Measurements from ENCODE around the gene ZNF92. TPM values are rescaled to one million over a fixed set of nuclear protein-coding genes. Genes with fewer than 3 reads are reported as not detected.
"Not testable (repeated sequence)": the region's sequence is repeated elsewhere in the genome, so short reads cannot be mapped to it uniquely, and the experiment has no call there.

ZNF92 gene
- total RNA-seq: 10 to 100 TPM; 32.0 to 33.7 TPM
- polyA plus RNA-seq: 10 to 100 TPM in 2 of 3 donors, 1 to 10 TPM in 1; 7.1 to 15.9 (median 13.2) TPM
- total RNA-seq: 24.8 to 56.3 (median 35.3) reads per million in 6 experiments

DNA sequence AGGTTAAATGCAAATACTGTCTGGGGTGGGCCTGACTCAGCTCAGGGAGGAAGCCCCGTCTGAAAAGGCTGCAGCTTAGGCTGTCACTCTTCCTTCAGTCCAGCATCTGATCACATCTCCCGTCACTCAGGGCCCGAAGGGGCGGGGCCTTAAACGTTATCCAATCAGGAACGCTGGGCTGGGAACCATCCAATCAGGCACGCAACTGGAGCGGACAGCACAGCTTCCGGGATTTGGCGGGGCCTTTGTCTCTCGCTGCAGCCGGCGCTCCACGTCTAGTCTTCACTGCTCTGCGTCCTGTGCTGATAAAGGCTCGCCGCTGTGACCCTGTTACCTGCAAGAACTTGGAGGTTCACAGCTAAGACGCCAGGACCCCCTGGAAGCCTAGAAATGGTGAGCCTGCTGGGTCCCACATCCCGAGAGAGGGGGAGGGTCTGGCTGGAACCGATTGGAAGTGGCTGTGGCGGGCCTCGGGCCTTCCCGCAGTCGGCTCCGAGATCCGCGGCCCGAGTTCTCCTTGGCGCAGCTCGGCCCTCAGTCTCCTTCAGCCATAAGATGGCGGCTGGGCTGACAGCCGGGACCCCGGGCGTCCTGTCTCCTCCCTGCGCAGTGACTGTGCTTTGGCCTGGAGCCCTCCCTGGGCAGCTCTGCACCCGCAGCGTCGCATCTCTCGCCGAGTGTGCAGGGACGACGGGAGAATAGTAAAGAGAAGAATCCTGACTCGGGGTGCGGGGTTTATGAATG, at the start of gene ZNF92:
ZNF92 (plus strand) TSS at position 248 of the 744 bp plus-strand sequence; CDS start at position 391, 143 bp downstream.
- H3K4me1 Mint-ChIP-seq: peaks cover 15 to 49% (median 44%) of the 10 kb centered on the region in 4 donors
- H3K36me3 Mint-ChIP-seq: peaks cover 0 to 25% (median 22%) of the 10 kb centered on the region in 3 donors
- peaks cover 0 to 7% (median 0%) of the 10 kb centered on the region in 9 donors for H3K9me3 Mint-ChIP-seq
- peak within 1 kb of the TSS; percentile 86 to 97 (median 95) for H3K27ac Mint-ChIP-seq
- POLR2A ChIA-PET: interaction anchor here (0.8 to 1.8 kb wide), 12 partner anchors 8 to 1928 kb away, joined by 3 to 17 read pairs (median 4); partner anchors contain the start of genes ERV3-1, ZNF138, ZNF273 and ZNF736
- ATAC-seq: peak; percentile 97
- peak; percentile 81 to 97 (median 94) for DNase-seq
- no peaks in the 10 kb centered on the region for H3K27me3 Mint-ChIP-seq
- peak within 1 kb of the TSS; percentile 93 to 99 (median 96) for H3K4me3 Mint-ChIP-seq

DNA sequence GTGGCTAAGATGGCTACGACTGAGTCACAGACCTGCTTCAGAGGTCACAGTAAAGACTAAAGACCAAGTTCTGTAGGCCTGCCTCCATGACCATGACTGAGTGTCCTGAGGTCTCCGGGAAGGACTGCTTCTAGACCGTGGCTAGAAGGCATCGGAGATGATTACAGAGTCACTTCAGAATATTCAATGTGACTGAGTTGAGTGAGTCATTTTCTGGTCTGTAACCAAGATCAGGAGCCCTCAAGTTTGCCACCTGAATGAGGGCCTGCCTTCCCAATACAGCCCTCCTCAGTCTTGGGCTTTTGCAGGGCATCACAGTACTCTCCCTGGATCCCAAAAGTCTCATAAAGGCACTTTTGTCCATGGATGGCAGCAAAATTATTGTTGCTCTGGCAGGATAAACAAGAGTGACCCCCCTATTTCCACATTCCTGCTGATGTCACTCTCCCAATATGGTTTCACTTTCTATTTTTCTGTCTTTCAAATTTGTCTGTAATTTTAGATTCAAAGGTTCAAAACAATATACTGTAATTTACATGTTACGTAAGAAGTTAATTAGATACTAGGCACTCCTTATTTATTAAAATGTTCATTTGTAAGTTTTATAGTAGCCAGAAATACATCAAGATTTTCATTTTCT, 47.7 kb upstream of the ZNF92 start:
- Mint-ChIP-seq H3K4me1 (peaks cover 0 to 2% (median 0%) of the 10 kb centered on the region in 4 donors), H3K36me3 (peaks cover 0 to 2% (median 0%) of the 10 kb centered on the region in 3 donors), H3K27ac (no peak overlapping the region), H3K4me3 (no peak overlapping the region), H3K9me3 (no peaks in the 10 kb centered on the region), H3K27me3 (no peaks in the 10 kb centered on the region)
- POLR2A ChIA-PET: no interaction called here
- ATAC-seq (no peak), DNase-seq (no peak)

DNA sequence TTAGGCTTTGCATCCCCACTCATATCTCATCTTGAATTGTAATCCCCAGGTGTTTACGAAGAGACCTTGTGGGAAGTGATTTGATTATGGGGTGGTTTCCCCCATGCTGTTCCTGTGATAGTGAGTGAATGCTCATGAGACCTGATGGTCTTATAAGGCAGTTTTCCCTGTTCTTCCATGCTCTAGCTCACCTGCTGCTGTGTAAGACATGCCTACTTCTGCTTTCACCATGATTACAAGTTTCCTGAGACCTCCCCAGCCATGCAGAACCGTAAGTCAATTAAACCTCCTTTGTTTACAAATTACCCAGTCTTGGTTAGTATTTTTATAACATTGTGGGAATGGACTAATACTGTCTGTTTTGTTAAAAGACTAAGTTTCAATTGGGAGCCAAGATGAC, 35.3 kb upstream of the ZNF92 start:
- Mint-ChIP-seq H3K4me3 (no peak overlapping the region), H3K9me3 (peaks cover 0 to 4% (median 0%) of the 10 kb centered on the region in 9 donors), H3K4me1 (peaks cover 0 to 9% (median 0%) of the 10 kb centered on the region in 4 donors), H3K27me3 (peaks cover 0 to 8% (median 4%) of the 10 kb centered on the region in 5 donors), H3K27ac (no peak overlapping the region), H3K36me3 (peaks cover 0 to 5% (median 0%) of the 10 kb centered on the region in 3 donors)
- no peak for DNase-seq
- POLR2A ChIA-PET: no interaction called here
- ATAC-seq: no peak

DNA sequence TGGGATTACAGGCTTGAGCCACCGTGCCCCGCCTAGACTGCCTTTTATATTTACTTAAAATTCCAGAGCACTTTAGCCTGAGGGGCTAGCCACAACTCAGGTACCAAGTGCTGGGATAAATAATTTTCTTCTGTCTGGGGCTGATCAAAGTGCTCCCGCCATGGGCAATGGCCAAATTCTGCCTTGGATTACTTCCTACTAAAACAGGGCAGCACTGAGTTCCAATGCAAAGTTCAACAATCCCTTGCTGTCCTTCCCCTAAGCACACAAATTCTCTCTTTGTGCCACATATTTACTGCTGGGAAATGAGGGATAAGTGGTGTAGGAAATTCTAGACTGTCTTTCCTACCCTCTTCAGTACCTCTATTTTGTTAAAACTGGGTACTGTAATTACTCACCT, 34.4 kb upstream of the ZNF92 start:
- POLR2A ChIA-PET: no interaction called here
- Mint-ChIP-seq H3K27me3 (peaks cover 0 to 8% (median 4%) of the 10 kb centered on the region in 5 donors), H3K27ac (no peak overlapping the region), H3K9me3 (peaks cover 0 to 4% (median 0%) of the 10 kb centered on the region in 9 donors), H3K4me3 (no peak overlapping the region), H3K36me3 (peaks cover 0 to 5% (median 0%) of the 10 kb centered on the region in 3 donors), H3K4me1 (peaks cover 0 to 9% (median 0%) of the 10 kb centered on the region in 4 donors)
- DNase-seq (no peak), ATAC-seq (no peak)

DNA sequence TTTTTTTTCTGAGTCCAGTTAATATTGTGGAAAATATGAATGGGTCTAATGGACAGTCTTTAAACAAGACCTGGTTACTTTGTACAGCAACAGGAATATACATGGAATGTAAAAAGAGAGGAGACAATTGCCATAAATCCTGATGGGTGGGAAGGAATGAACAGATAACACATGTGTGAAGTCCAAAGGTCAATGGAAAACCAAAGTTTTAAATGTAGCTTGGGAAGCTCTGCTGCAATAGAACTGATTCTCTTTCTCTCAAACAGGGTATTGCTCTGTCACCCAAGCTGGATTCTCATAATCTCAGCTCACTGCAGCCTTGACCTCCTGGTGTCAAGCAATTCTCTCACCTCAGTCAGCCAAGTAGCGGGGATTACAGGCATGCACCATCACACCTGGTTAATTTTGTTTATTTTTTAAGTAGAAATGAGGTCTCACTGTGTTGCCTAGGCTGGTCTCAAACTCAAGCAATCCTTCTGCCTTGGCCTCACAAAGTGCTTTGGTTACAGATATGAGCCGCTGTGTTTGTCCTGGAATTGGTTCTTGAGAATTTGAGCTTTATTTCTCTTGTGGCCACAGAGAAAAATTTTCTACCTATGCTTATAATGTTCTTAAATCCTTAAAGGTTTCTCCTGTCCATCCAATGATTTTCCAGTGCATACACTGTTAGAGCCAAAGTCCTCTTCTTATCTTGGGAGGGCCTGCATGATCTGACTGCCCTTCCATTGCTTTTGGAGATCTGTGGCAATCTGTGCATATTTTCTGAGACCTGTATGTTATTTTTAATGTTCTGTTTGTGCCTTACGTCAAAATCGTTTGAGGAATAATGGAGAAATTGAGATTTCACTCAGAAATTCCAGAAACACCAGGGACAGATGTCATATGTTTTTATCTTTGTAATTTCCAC, 30.7 kb upstream of the ZNF92 start:
- DNase-seq (no peak), ATAC-seq (no peak)
- H3K36me3 Mint-ChIP-seq: peaks cover 0 to 5% (median 0%) of the 10 kb centered on the region in 3 donors
- no peak overlapping the region for H3K4me3 Mint-ChIP-seq
- H3K27ac Mint-ChIP-seq: no peak overlapping the region
- peaks cover 0 to 8% (median 0%) of the 10 kb centered on the region in 4 donors for H3K4me1 Mint-ChIP-seq
- POLR2A ChIA-PET: no interaction called here
- H3K9me3 Mint-ChIP-seq: peaks cover 0 to 8% (median 0%) of the 10 kb centered on the region in 9 donors
- peaks cover 0 to 8% (median 2%) of the 10 kb centered on the region in 5 donors for H3K27me3 Mint-ChIP-seq

DNA sequence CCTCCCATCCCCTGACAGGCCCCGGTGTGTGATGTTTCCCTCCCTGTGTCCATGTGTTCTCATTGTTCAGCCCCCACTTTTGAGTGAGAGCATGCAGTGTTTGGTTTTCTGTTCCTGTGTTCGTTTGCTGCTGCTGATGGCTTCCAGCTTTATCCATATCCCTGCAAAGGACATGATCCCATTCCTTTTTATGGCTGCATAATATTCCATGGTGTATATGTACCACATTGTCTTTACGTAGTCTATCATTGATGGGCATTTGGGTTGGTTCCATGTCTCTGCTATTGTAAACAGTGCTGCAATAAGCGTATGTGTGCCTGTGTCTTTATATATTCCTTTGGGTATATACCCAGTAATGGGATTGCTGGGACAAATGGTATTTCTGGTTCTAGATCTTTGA, 29.1 kb upstream of the ZNF92 start:
- H3K36me3 Mint-ChIP-seq, H3K9me3 Mint-ChIP-seq, H3K4me3 Mint-ChIP-seq, H3K4me1 Mint-ChIP-seq, POLR2A ChIA-PET, DNase-seq, ATAC-seq, H3K27ac Mint-ChIP-seq: not testable (repeated sequence)
- peaks cover 0 to 12% (median 2%) of the 10 kb centered on the region in 5 donors for H3K27me3 Mint-ChIP-seq

DNA sequence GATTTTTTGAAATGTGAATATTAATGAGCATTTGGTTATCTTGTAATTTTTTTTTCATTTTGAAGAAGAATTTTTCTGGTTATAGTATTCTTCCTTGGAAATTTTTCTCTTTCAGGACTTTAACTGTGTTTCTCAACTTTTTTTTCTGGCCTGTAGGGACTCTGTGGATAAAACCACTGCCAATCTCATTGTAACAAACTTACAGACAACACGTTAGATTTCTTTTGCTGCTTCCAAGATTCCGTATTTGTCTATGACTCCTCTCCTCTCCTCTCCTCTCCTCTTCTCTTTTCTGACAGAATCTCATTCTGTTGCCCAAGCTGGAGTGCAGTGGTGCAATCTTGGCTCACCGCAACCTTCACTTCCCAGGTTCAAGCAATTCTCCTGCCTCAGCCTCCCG, 19.4 kb upstream of the ZNF92 start:
- ATAC-seq (no peak), DNase-seq (no peak)
- Mint-ChIP-seq H3K4me1 (no peaks in the 10 kb centered on the region), H3K36me3 (peaks cover 0 to 2% (median 0%) of the 10 kb centered on the region in 3 donors), H3K9me3 (peaks cover 0 to 4% (median 0%) of the 10 kb centered on the region in 9 donors), H3K4me3 (no peak overlapping the region), H3K27ac (no peak overlapping the region), H3K27me3 (peaks cover 0 to 30% (median 12%) of the 10 kb centered on the region in 5 donors)
- POLR2A ChIA-PET: no interaction called here

DNA sequence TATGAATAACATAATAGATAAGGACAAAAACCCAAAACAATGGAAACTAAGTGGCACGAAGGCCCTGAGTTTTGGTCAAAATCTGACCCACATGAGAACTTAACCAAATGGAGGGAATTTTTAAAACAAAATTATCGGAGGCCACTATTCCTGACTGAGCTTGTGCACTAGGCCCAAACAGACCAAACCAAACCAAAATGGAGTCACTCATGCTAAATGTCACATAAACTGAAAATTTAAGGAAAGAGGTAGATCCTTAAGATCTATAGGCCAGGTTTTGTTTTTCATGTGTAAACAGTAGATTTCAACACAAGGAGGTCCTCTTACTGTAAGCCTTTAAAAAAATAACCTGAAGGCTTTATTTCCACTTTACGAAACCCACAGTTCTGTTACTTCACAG, 3.8 kb upstream of the ZNF92 start:
- Mint-ChIP-seq H3K27me3 (no peaks in the 10 kb centered on the region), H3K36me3 (no peaks in the 10 kb centered on the region), H3K9me3 (no peaks in the 10 kb centered on the region), H3K27ac (no peak overlapping the region), H3K4me1 (peaks cover 1 to 15% (median 14%) of the 10 kb centered on the region in 4 donors), H3K4me3 (no peak overlapping the region)
- POLR2A ChIA-PET: no interaction called here
- ATAC-seq (no peak), DNase-seq (no peak)

DNA sequence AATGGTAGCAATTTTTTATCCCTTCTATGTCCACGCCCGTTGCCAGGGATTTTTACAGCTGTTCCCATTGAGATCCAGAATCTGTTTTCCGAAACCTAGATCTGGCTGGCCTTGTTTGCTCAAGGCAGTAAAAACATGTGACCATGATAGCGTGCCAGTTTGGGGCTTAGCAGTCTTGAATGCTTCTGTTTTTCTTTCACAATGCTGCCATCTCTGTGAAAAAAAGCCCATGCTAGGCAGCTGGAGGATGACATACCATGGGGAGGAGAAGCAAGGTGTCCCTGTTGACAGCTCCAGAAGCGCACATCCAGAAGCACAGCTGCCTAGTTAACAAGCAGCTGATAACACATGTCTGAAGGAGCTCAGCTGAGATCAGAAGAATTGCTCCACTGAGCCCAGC, 2.2 kb upstream of the ZNF92 start:
- H3K27me3 Mint-ChIP-seq: no peaks in the 10 kb centered on the region
- no peak overlapping the region for H3K4me3 Mint-ChIP-seq
- POLR2A ChIA-PET: interaction anchor here (0.6 to 0.7 kb wide), 2 partner anchors 34 to 1473 kb away, joined by 4 read pairs; no protein-coding TSS in a partner anchor
- H3K27ac Mint-ChIP-seq: peak overlapping the region in 2 of 10 donors; percentile 15 to 32
- no peak for DNase-seq
- H3K9me3 Mint-ChIP-seq: no peaks in the 10 kb centered on the region
- no peak for ATAC-seq
- H3K4me1 Mint-ChIP-seq: peaks cover 5 to 31% (median 25%) of the 10 kb centered on the region in 4 donors
- peaks cover 0 to 5% (median 5%) of the 10 kb centered on the region in 3 donors for H3K36me3 Mint-ChIP-seq

DNA sequence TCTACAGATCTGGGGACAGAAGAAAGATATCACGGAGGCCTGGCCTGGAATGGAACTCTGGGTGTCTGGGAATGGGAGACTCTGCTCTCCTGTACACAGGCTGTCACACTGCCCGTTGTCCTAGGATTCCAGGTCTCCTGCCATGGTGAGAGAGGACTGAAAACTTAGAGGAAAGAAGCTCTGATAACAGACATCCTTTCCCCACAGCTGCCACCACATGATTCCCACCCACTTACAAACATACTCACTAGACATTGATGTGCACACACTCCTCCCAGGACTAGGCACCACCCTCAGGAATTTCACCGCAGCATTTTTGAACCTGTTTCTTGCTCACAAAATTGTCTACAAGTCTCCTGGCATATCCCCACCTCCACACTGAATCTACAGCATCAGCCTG, 5.7 kb downstream of the ZNF92 start:
- POLR2A ChIA-PET: interaction anchor here (0.6 kb wide), 1 partner anchor 94 kb away, joined by 4 read pairs; no protein-coding TSS in a partner anchor
- Mint-ChIP-seq H3K4me3 (peak overlapping the region in 5 of 10 donors; percentile 10 to 67 (median 37)), H3K36me3 (peaks cover 4 to 48% (median 40%) of the 10 kb centered on the region in 3 donors), H3K4me1 (peaks cover 46 to 94% (median 87%) of the 10 kb centered on the region in 4 donors), H3K27me3 (no peaks in the 10 kb centered on the region), H3K27ac (peak overlapping the region in 2 of 10 donors; percentile 12 to 16), H3K9me3 (peaks cover 0 to 7% (median 0%) of the 10 kb centered on the region in 9 donors)
- DNase-seq: no peak
- ATAC-seq: no peak

DNA sequence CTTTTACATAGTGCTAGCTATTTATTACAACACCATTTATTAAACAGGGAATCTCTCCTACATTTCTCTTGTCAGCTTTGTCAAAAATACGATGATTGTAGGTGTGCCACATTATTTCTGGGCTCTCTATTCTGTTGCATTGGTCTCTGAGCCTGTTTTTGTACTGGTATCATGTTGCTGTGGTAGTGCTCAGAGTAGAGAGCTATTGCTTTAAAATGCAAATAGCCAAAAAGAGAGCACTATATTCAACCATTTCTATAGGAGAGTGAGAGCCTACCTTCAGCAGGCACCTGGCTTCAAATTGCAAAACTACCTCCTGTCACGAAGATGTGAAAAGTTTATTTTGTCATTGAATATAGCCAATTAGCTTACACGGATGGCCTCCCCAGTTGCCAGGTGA, 8.1 kb downstream of the ZNF92 start:
- DNase-seq (no peak), ATAC-seq (no peak)
- H3K9me3 Mint-ChIP-seq: peaks cover 0 to 9% (median 0%) of the 10 kb centered on the region in 9 donors
- H3K27me3 Mint-ChIP-seq: no peaks in the 10 kb centered on the region
- H3K27ac Mint-ChIP-seq: peak overlapping the region in 1 of 10 donors; percentile 8
- peaks cover 47 to 92% (median 84%) of the 10 kb centered on the region in 4 donors for H3K4me1 Mint-ChIP-seq
- H3K36me3 Mint-ChIP-seq: peaks cover 10 to 47% (median 47%) of the 10 kb centered on the region in 3 donors
- POLR2A ChIA-PET: interaction anchor here (1.8 kb wide), 1 partner anchor 8 kb away, joined by 4 read pairs; the partner anchor contains the start of gene ZNF92
- H3K4me3 Mint-ChIP-seq: peak overlapping the region in 1 of 10 donors; percentile 39

DNA sequence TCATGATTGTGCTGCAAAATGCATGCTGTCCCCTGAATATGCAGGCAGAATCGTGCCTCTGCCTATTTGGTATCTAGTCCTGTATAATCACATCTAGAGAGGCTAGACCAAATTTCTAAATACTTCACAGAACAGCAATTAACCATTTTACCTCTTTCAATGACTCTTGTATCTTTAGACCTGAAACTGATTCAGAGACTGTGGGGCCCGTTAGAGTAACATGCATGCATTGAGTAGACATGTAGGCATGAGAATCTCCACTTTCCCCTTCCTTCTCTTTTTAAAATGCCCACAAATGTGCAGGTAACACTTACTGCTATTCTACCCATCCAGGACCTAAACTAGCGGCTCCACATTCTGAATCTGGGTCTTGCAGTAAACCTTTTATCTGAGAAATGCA, 8.8 kb downstream of the ZNF92 start:
- no peaks in the 10 kb centered on the region for H3K27me3 Mint-ChIP-seq
- DNase-seq: no peak
- no peak for ATAC-seq
- H3K9me3 Mint-ChIP-seq: peaks cover 0 to 6% (median 0%) of the 10 kb centered on the region in 9 donors
- H3K36me3 Mint-ChIP-seq: peaks cover 13 to 47% (median 44%) of the 10 kb centered on the region in 3 donors
- peak overlapping the region in 2 of 10 donors; percentile 24 to 67 for H3K27ac Mint-ChIP-seq
- H3K4me1 Mint-ChIP-seq: peaks cover 46 to 89% (median 78%) of the 10 kb centered on the region in 4 donors
- POLR2A ChIA-PET: interaction anchor here (1.8 kb wide), 1 partner anchor 9 kb away, joined by 4 read pairs; the partner anchor contains the start of gene ZNF92
- H3K4me3 Mint-ChIP-seq: peak overlapping the region in 1 of 10 donors; percentile 39

Data from naive thymus-derived CD8-positive, alpha-beta T cell (primary cell).